ENCODE results near the gene SIX1.

DNA sequence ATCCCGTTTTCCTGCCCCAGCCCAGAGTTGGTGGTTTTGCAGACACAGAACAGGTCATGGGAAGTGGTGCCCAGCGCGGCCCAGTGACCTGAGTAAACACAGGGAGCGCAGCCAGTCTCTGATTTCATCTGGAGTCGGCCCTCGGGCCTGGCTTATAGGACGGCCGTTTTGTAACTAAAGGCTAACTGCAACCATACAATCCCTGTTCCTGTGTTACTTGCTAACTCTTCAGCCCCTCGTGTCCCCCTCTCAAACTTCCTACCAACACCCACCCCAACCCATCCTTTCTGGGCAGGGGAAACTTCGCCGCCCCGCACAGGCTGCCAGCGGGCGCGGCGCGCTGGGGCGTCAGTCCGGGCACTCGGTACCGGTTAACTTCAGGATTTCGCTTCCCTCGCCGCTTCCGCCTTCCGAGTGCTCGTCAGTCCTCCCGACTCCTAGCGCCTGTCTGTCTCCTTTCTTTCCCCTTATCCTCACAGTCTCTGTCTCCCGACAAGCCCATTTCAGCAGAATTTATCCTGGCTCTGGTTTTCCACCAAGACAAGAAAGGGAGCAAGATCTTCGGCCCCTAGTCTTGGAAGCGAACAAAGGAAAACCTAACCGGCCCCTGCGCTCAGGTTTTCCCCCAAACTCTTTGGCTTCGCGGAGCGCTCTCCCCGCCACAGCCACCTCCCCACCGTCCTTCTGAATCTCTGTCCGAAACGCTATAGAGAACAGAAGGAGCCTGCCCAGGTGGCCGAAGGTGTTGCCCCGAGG, 2.0 kb downstream of the SIX1 start:
- TF ChIP-seq, protein P1, sequence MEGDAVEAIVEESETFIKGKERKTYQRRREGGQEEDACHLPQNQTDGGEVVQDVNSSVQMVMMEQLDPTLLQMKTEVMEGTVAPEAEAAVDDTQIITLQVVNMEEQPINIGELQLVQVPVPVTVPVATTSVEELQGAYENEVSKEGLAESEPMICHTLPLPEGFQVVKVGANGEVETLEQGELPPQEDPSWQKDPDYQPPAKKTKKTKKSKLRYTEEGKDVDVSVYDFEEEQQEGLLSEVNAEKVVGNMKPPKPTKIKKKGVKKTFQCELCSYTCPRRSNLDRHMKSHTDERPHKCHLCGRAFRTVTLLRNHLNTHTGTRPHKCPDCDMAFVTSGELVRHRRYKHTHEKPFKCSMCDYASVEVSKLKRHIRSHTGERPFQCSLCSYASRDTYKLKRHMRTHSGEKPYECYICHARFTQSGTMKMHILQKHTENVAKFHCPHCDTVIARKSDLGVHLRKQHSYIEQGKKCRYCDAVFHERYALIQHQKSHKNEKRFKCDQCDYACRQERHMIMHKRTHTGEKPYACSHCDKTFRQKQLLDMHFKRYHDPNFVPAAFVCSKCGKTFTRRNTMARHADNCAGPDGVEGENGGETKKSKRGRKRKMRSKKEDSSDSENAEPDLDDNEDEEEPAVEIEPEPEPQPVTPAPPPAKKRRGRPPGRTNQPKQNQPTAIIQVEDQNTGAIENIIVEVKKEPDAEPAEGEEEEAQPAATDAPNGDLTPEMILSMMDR (IDR thresholded peaks at IDR 0.05), result no peak
- no peak for TF ChIP-seq EP300 (IDR thresholded peaks at IDR 0.05)

All from esophagus muscularis mucosa (tissue), 3 donors.